Measurements from ENCODE around the gene POLE3. TPM values are rescaled to one million over a fixed set of nuclear protein-coding genes. Genes with fewer than 3 reads are reported as not detected.
"Not testable (repeated sequence)": the region's sequence is repeated elsewhere in the genome, so short reads cannot be mapped to it uniquely, and the experiment has no call there.

Gene POLE3
- total RNA-seq, 1 donor from 2014 or later: 29.7 TPM

DNA sequence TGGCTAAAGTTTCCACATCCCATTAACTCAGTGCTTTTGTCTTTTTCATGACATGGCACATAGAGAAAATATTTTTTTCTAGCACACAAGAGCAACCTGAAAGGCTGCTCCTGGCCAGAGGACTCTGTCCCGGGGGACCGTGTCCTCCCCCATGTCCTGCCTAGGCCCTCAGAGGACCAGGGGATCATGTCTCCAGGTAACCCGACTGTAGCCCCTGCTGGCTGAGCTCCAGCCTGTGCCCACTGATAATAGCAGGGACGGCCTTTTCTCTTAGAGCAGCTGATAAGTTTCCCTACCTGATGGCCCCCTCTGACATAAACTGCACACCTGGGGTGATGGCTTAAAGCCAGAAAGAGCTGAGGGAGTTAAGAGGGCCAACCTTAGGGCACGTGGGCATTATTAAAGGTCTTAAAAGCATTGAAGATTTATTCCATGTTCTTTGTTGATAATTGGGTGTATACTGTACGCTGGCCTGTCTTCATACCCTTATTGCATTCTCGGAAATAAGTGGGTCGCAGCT is 39.6 kb downstream of the POLE3 start:
- Histone ChIP-seq H3K9me3 (no peaks in the 10 kb centered on the region), H3K4me1 (no peaks in the 10 kb centered on the region), H3K36me3 (peaks cover 9% of the 10 kb centered on the region), H3K4me3 (no peak overlapping the region), H3K27me3 (ENCODE audit: low read depth) (no peaks in the 10 kb centered on the region), H3K27ac (no peak overlapping the region)
- no peak for TF ChIP-seq CTCF (IDR thresholded peaks at IDR 0.05)
- ATAC-seq: no peak
- intact Hi-C loops (cut with DNase I): no loop called here
- no peak for DNase-seq

DNA sequence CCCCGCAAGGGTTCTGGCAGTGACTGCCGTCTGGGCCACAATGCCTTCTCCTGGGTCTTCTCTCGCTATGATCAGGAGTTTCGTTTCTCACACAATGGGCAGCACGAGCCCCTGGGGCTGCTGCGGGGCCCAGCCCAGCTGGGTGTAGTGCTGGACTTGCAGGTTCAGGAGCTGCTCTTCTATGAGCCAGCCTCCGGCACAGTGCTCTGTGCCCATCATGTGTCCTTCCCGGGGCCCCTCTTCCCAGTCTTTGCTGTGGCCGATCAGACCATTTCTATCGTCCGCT is 40.7 kb downstream of the POLE3 start:
- H3K9me3 ChIP-seq: no peaks in the 10 kb centered on the region
- H3K4me3 ChIP-seq: no peak overlapping the region
- no peak overlapping the region for H3K27ac ChIP-seq
- DNase-seq (no peak), ATAC-seq (no peak)
- no peaks in the 10 kb centered on the region for H3K27me3 ChIP-seq (ENCODE audit: low read depth)
- intact Hi-C loops (cut with DNase I): no loop called here
- TF ChIP-seq CTCF (IDR thresholded peaks at IDR 0.05): no peak
- H3K36me3 ChIP-seq: peaks cover 9% of the 10 kb centered on the region
- no peaks in the 10 kb centered on the region for H3K4me1 ChIP-seq

DNA sequence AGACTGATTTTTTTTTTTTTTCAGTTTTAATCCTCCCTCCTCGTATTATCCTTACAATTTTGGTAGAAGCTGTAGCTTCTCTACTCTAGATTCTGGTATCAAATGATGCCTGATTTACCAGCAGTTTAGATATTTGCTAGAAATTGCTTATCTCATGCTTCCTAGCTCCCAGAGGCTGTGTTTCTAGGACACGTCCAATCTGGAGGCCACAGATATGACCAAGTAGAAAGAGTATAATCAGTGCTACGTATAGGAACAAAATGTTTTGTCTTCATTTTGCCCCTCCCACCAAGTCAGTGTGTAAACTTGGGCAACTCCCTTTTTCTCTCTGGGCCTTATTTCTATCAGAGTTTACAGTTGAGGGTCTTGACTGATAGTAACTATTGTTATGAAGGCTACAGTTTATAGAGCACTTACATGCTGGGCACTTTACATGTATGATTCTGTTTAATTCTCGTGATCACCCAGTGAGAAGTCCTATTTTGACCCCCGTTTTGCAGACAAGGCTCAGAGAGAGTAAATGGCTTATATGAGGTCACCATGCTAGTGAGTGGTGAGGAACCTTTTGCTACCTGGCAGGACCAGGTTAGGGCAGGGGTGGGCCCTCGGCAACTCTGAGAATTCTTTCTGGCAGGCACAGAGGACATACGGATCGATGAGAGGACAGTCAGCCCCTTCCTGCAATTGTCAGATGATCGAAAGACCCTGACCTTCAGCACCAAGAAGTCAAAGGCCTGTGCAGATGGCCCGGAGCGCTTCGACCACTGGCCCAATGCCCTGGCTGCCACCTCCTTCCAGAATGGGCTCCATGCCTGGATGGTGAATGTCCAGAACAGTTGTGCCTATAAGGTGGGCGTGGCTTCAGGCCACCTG is 41.3 kb downstream of the POLE3 start:
- intact Hi-C loops (cut with DNase I): no loop called here
- H3K36me3 ChIP-seq: peaks cover 6% of the 10 kb centered on the region
- DNase-seq: no peak
- H3K27ac ChIP-seq: no peak overlapping the region
- no peak for ATAC-seq
- no peak overlapping the region for H3K4me3 ChIP-seq
- H3K27me3 ChIP-seq (ENCODE audit: low read depth): no peaks in the 10 kb centered on the region
- H3K4me1 ChIP-seq: no peaks in the 10 kb centered on the region
- H3K9me3 ChIP-seq: no peaks in the 10 kb centered on the region
- TF ChIP-seq CTCF (IDR thresholded peaks at IDR 0.05): no peak

GRCh38 chr9:113368348-113368981 is 42.0 kb downstream of the POLE3 start:
- H3K27ac ChIP-seq: no peak overlapping the region
- H3K4me1 ChIP-seq: no peaks in the 10 kb centered on the region
- no peaks in the 10 kb centered on the region for H3K9me3 ChIP-seq
- H3K4me3 ChIP-seq: no peak overlapping the region
- intact Hi-C loops (cut with DNase I): no loop called here
- DNase-seq (no peak), ATAC-seq (no peak)
- TF ChIP-seq CTCF (IDR thresholded peaks at IDR 0.05): no peak
- no peaks in the 10 kb centered on the region for H3K36me3 ChIP-seq
- no peaks in the 10 kb centered on the region for H3K27me3 ChIP-seq (ENCODE audit: low read depth)

- H3K4me1 ChIP-seq; H3K27ac ChIP-seq; H3K4me3 ChIP-seq; H3K27me3 ChIP-seq (ENCODE audit: low read depth); intact Hi-C loops (cut with DNase I); ATAC-seq; H3K36me3 ChIP-seq; H3K9me3 ChIP-seq: not testable (repeated sequence)
- DNase-seq: peak; percentile 59
Measured at GRCh38 chr9:113365652-113366051, 44.8 kb downstream of the POLE3 start.

- Histone ChIP-seq H3K36me3 (peaks cover 4% of the 10 kb centered on the region), H3K27me3 (ENCODE audit: low read depth) (no peaks in the 10 kb centered on the region), H3K4me3 (no peak overlapping the region), H3K27ac (no peak overlapping the region), H3K9me3 (no peaks in the 10 kb centered on the region), H3K4me1 (no peaks in the 10 kb centered on the region)
- no peak for ATAC-seq
- no peak for DNase-seq
- no peak for TF ChIP-seq CTCF (IDR thresholded peaks at IDR 0.05)
- intact Hi-C loops (cut with DNase I): no loop called here
Measured at GRCh38 chr9:113364951-113365350, 45.5 kb downstream of the POLE3 start.

Data from lower lobe of right lung (tissue), 2 donors.